Lower leg skin (tissue), 4 donors: ENCODE measurements around the gene SLC24A1. TPM values are rescaled to one million over a fixed set of nuclear protein-coding genes. Genes with fewer than 3 reads are reported as not detected.

Experiments used
- DNase-seq, 2 donors: peaks; one replicate each; pipeline ENCODE4 v3.0.0-alpha.2; 2019; ENCODE audit warnings: low spot score in 2 of 2
- H3K4me3 ChIP-seq: fragments of 200-600 bp; sonication (generic); 2 replicates; pipeline ENCODE4 v1.5.1; 2017; ENCODE audit warnings: mild to moderate bottlenecking, low read depth; ENCODE audit not compliant: poor library complexity, severe bottlenecking
- CTCF ChIP-seq, 3 donors: fragments of 450-650 bp; IDR thresholded peaks; one replicate each; pipeline ENCODE4 v1.5.1; 2016; ENCODE audit warnings: antibody characterized with exemption in 3 of 3, mild to moderate bottlenecking in 3 of 3, moderate library complexity in 2 of 3
- POLR2A ChIP-seq, 2 donors: fragments of 450-650 bp; IDR thresholded peaks; one replicate each; pipeline ENCODE4 v1.6.1; 2016 to 2017; ENCODE audit warnings: antibody characterized with exemption in 2 of 2, mild to moderate bottlenecking in 1 of 2, moderate library complexity in 1 of 2
- WGBS, 2 donors: methylation state at CpG; one replicate each; pipeline ENCODE4 v1.1.5; 2018; 5-methylcytosine and 5-hydroxymethylcytosine counted together
- intact Hi-C: fragments of 100-400 bp; cut with DNase I; formaldehyde crosslinking; loops from one replicate; pipeline ENCODE4 v1.15.0; 2023; ENCODE audit warnings: low total_unique reads
- total RNA-seq, 4 donors: library from RNA; depleted of rRNA; stranded (reverse); fragments of >200 nt; gene quantifications; one replicate each; pipeline ENCODE4 v1.1.0, GENCODE V29; 2016

SLC24A1 gene
- total RNA-seq, 4 donors from 2014 or later: 4.6 to 10.6 (median 6.6) TPM

GRCh38 chr15:65688462-65688861 is 66.7 kb downstream of the SLC24A1 start:
- intact Hi-C loops: no loop called here
- 100% methylated on average over 1 of the region's 1 CpG for WGBS, 2 donors
- DNase-seq: no peak
- no peak for TF ChIP-seq POLR2A (IDR thresholded peaks at IDR 0.05)
- no peak for TF ChIP-seq CTCF (IDR thresholded peaks at IDR 0.05)
- H3K4me3 ChIP-seq: no peak overlapping the region

GRCh38 chr15:65690173-65690572 is 68.4 kb downstream of the SLC24A1 start:
- intact Hi-C loops: no loop called here
- H3K4me3 ChIP-seq: no peak overlapping the region
- DNase-seq: no peak
- TF ChIP-seq CTCF (IDR thresholded peaks at IDR 0.05) (no peak), POLR2A (IDR thresholded peaks at IDR 0.05) (no peak)
- 85 to 86% methylated on average over 1 of the region's 1 CpG for WGBS, 2 donors

- 90 to 93% methylated on average over 4 of the region's 4 CpGs for WGBS, 2 donors
Observed at GRCh38 chr15:65690778-65691177, 69.0 kb downstream of the SLC24A1 start.

GRCh38 chr15:65695081-65695480 is 73.3 kb downstream of the SLC24A1 start:
- intact Hi-C loops: no loop called here
- H3K4me3 ChIP-seq: no peak overlapping the region
- DNase-seq: no peak
- no peak for TF ChIP-seq CTCF (IDR thresholded peaks at IDR 0.05)
- no peak for TF ChIP-seq POLR2A (IDR thresholded peaks at IDR 0.05)
- WGBS, 2 donors: 92 to 94% methylated on average over 2 of the region's 2 CpGs

More at GRCh38 chr15:65690778-65691177, 69.0 kb downstream of the SLC24A1 start:
- intact Hi-C loops: no loop called here
- DNase-seq: no peak
- no peak overlapping the region for H3K4me3 ChIP-seq
- no peak for TF ChIP-seq POLR2A (IDR thresholded peaks at IDR 0.05)
- TF ChIP-seq CTCF (IDR thresholded peaks at IDR 0.05): no peak

Other genes starting within 250 kb of the SLC24A1 start
- not detected for gene IGDCC3, start 243.9 kb upstream of the SLC24A1 start, total RNA-seq
- 1 to 10 TPM in 1 of 4 donors, under 1 TPM in 3; 0.27 to 1.2 (median 0.32) TPM for gene IGDCC4, start 199.0 kb upstream of the SLC24A1 start, total RNA-seq
- 10 to 100 TPM; 23.3 to 35.4 (median 31.1) TPM for gene DPP8, start 104.2 kb upstream of the SLC24A1 start, total RNA-seq
- gene HACD3, start 91.5 kb upstream of the SLC24A1 start, total RNA-seq: 10 to 100 TPM; 30.5 to 43.0 (median 38.1) TPM
- 10 to 100 TPM; 22.6 to 37.6 (median 32.7) TPM for gene INTS14, start 10.8 kb upstream of the SLC24A1 start, total RNA-seq
- gene DENND4A, start 170.4 kb downstream of the SLC24A1 start, total RNA-seq: 10 to 100 TPM in 3 of 4 donors, 1 to 10 TPM in 1; 7.4 to 16.4 (median 13.3) TPM
- gene RAB11A, start 247.6 kb downstream of the SLC24A1 start, total RNA-seq: 100 to 1,000 TPM; 451 to 676 (median 466) TPM